ENCODE results near the gene TMEM141. TPM values are rescaled to one million over a fixed set of nuclear protein-coding genes. Genes with fewer than 3 reads are reported as not detected.
A peak's percentile ranks its signal among the peaks of the same experiment; 100 is the strongest.

TMEM141 gene
- polyA plus RNA-seq, 1 of the 3 experiments (the other 2 are of a cell fraction) = 112 TPM

- ChIA-PET CTCF (interaction anchor here (0.9 to 2.3 kb wide), 4 partner anchors 13 to 38 kb away, joined by 4 to 15 read pairs (median 6); partner anchors contain the start of genes AJM1 and TMEM141), POLR2A (interaction anchor here (3.2 kb wide), 1 partner anchor 36 kb away, joined by 10 read pairs; the partner anchor contains the start of gene AJM1)
- TF ChIP-seq MAX (IDR thresholded peaks at IDR 0.05; ENCODE audit: low read depth) = no peak
- TF ChIP-seq YY1 (IDR thresholded peaks at IDR 0.05; ENCODE audit: low read depth) = no peak
- no peak for TF ChIP-seq MXI1 (IDR thresholded peaks at IDR 0.05; ENCODE audit: low read depth, low read length)
- TF ChIP-seq TAF1 (IDR thresholded peaks at IDR 0.05; ENCODE audit: borderline replicate concordance, low read depth, low read length) = no peak
- no peak for TF ChIP-seq FOXJ3 (CRISPR knock-in tag; IDR thresholded peaks at IDR 0.05)
- no peak for TF ChIP-seq REST (IDR thresholded peaks at IDR 0.05; ENCODE audit: low read depth, low read length)
- TF ChIP-seq RFX5 (IDR thresholded peaks at IDR 0.05; ENCODE audit: low read length) = no peak
- no peak for TF ChIP-seq SMC3 (IDR thresholded peaks at IDR 0.05; ENCODE audit: low read depth, low read length)
- no peak for DNase-seq
- Histone ChIP-seq H3K4me3 (ENCODE audit: low read depth in 2 of 2, low read length in 1 of 2) (no peak overlapping the region), H3K4me2 (no peak overlapping the region), H3K9me3 (no peaks in the 10 kb centered on the region), H3K9me2 (no peaks in the 10 kb centered on the region), H3K27ac (ENCODE audit: low read depth in 2 of 2, low read length in 1 of 2) (no peak overlapping the region), H3K9ac (no peak overlapping the region), H3K36me3 (replicated peaks in 1 of 2; ENCODE audit: control insufficient read depth in 1 of 2, insufficient read depth in 2 of 2, low read length in 1 of 2) (peaks cover 7 to 13% of the 10 kb centered on the region in 2 experiments), H3K4me1 (ENCODE audit: control insufficient read depth in 1 of 2, insufficient read depth in 2 of 2, low read depth in 1 of 2, low read length in 1 of 2) (peaks cover 17 to 29% of the 10 kb centered on the region in 2 experiments; a peak in 3 of 4 replicates), H3K27me3 (ENCODE audit: insufficient read depth) (no peaks in the 10 kb centered on the region), H3F3A (replicated peaks; ENCODE audit: insufficient read depth) (peaks cover 6% of the 10 kb centered on the region), H4K20me1 (ENCODE audit: insufficient read depth) (peaks cover 12% of the 10 kb centered on the region), H2AFZ (ENCODE audit: low read depth) (no peak overlapping the region), H3K79me2 (ENCODE audit: insufficient read depth) (peaks cover 24% of the 10 kb centered on the region)
- 90% methylated on average over 9 of the region's 12 CpGs for WGBS (ENCODE audit: low lambda C conversion rate)
Observed at GRCh38 chr9:136805207-136805740, 14.1 kb downstream of the TMEM141 start.

GRCh38 chr9:136806067-136806466 lies 14.9 kb downstream of the TMEM141 start:
- peaks cover 19% of the 10 kb centered on the region for H4K20me1 ChIP-seq (ENCODE audit: insufficient read depth)
- DNase-seq = no peak
- no peak overlapping the region for H3K9ac ChIP-seq
- no peaks in the 10 kb centered on the region for H3K27me3 ChIP-seq (ENCODE audit: insufficient read depth)
- TF ChIP-seq POLR2AphosphoS5 (IDR thresholded peaks at IDR 0.05; ENCODE audit: low read depth, low read length) = no peak
- TF ChIP-seq, protein P1, sequence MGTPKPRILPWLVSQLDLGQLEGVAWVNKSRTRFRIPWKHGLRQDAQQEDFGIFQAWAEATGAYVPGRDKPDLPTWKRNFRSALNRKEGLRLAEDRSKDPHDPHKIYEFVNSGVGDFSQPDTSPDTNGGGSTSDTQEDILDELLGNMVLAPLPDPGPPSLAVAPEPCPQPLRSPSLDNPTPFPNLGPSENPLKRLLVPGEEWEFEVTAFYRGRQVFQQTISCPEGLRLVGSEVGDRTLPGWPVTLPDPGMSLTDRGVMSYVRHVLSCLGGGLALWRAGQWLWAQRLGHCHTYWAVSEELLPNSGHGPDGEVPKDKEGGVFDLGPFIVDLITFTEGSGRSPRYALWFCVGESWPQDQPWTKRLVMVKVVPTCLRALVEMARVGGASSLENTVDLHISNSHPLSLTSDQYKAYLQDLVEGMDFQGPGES (IDR thresholded peaks at IDR 0.05; ENCODE audit: low read depth, low read length) = no peak
- no peak for TF ChIP-seq GATA2 (CRISPR knock-in tag; IDR thresholded peaks at IDR 0.05)
- TF ChIP-seq RFX5 (IDR thresholded peaks at IDR 0.05; ENCODE audit: low read length) = no peak
- TF ChIP-seq FOXM1 (IDR thresholded peaks at IDR 0.05; ENCODE audit: low read depth) = no peak
- no peak for TF ChIP-seq YY1 (IDR thresholded peaks at IDR 0.05; ENCODE audit: low read depth)
- TF ChIP-seq REST (IDR thresholded peaks at IDR 0.05; ENCODE audit: low read depth, low read length) = no peak
- no peak for TF ChIP-seq TAF1 (IDR thresholded peaks at IDR 0.05; ENCODE audit: borderline replicate concordance, low read depth, low read length)
- no peaks in the 10 kb centered on the region for H3K9me2 ChIP-seq
- H3K9me3 ChIP-seq = no peaks in the 10 kb centered on the region
- H3K4me2 ChIP-seq = peak overlapping the region; percentile 96; the same call in 1 of the 2 replicates
- no peaks in the 10 kb centered on the region for H3F3A ChIP-seq (replicated peaks; ENCODE audit: insufficient read depth)
- H2AFZ ChIP-seq (ENCODE audit: low read depth) = no peak overlapping the region
- peaks cover 32% of the 10 kb centered on the region for H3K79me2 ChIP-seq (ENCODE audit: insufficient read depth)
- peaks cover 8 to 17% of the 10 kb centered on the region in 2 experiments for H3K36me3 ChIP-seq (replicated peaks in 1 of 2; ENCODE audit: control insufficient read depth in 1 of 2, insufficient read depth in 2 of 2, low read length in 1 of 2)
- H3K27ac ChIP-seq (ENCODE audit: low read depth in 2 of 2, low read length in 1 of 2) = no peak overlapping the region
- 93% methylated on average over 5 of the region's 10 CpGs for WGBS (ENCODE audit: low lambda C conversion rate)
- peaks cover 20 to 24% of the 10 kb centered on the region in 2 experiments; a peak in 3 of 4 replicates for H3K4me1 ChIP-seq (ENCODE audit: control insufficient read depth in 1 of 2, insufficient read depth in 2 of 2, low read depth in 1 of 2, low read length in 1 of 2)
- ChIA-PET CTCF (interaction anchor here (0.8 to 2.3 kb wide), 7 partner anchors 14 to 39 kb away, joined by 3 to 15 read pairs (median 6); partner anchors contain the start of genes AJM1 and TMEM141), POLR2A (interaction anchor here (3.2 kb wide), 1 partner anchor 36 kb away, joined by 10 read pairs; the partner anchor contains the start of gene AJM1)
- no peak overlapping the region for H3K4me3 ChIP-seq (ENCODE audit: low read depth in 2 of 2, low read length in 1 of 2)
